Keratinocyte (primary cell): Measurements from ENCODE around the gene SLC29A2. TPM values are rescaled to one million over a fixed set of nuclear protein-coding genes. Genes with fewer than 3 reads are reported as not detected.

Experiments
- DNase-seq: peaks from one replicate; pipeline ENCODE4 v3.0.0-alpha.2; 2011; ENCODE audit warnings: low read depth, missing footprints, low spot score
- FAIRE-seq: peaks from 2 replicates; lab custom pipeline; 2011; peaks lifted over from hg19 to GRCh38; lab: Jason Lieb, UNC
- H2AFZ ChIP-seq: 2 replicates; pipeline ENCODE4 v1.6.0; 2012; ENCODE audit warnings: low read length, control low read depth, inconsistent platforms; ENCODE audit not compliant: control insufficient read depth
- H3K27ac ChIP-seq: 2 replicates; pipeline ENCODE4 v1.5.1; 2011; ENCODE audit warnings: low read length; ENCODE audit not compliant: control insufficient read depth, insufficient read depth
- H3K27me3 ChIP-seq: 3 replicates; pipeline ENCODE4 v1.6.0; 2011; ENCODE audit warnings: low read length; ENCODE audit not compliant: control insufficient read depth, insufficient read depth; ENCODE audit errors: extremely low read depth
- H3K36me3 ChIP-seq, 2 experiments: 2 replicates in 1 of 2; 3 replicates in 1 of 2; pipeline ENCODE4 v1.5.1; 2011; ENCODE audit warnings: low read length in 2 of 2, mild to moderate bottlenecking in 1 of 2; ENCODE audit not compliant: control insufficient read depth in 2 of 2, insufficient read depth in 2 of 2; ENCODE audit errors: extremely low read depth in 1 of 2
- H3K4me1 ChIP-seq: 3 replicates; pipeline ENCODE4 v1.5.1; 2011; ENCODE audit warnings: low read length; ENCODE audit not compliant: control insufficient read depth, insufficient read depth; ENCODE audit errors: extremely low read depth
- H3K4me2 ChIP-seq: 3 replicates; pipeline ENCODE4 v1.6.0; 2011; ENCODE audit warnings: low read depth, low read length; ENCODE audit not compliant: control insufficient read depth, insufficient read depth; ENCODE audit errors: extremely low read depth
- H3K4me3 ChIP-seq, 3 experiments: fragments of 200-600 bp in 1 of 3; sonication (generic) in 1 of 3; 2 replicates in 2 of 3; 3 replicates in 1 of 3; pipeline ENCODE4 v1.5.1; 2011 to 2016; ENCODE audit warnings: low read length in 3 of 3, mild to moderate bottlenecking in 3 of 3, control low read depth in 2 of 3, inconsistent platforms in 1 of 3, low read depth in 1 of 3, mixed read lengths in 1 of 3, mixed run types in 1 of 3, moderate library complexity in 1 of 3; ENCODE audit not compliant: control insufficient read depth in 2 of 3, insufficient read depth in 2 of 3; ENCODE audit errors: extremely low read depth in 1 of 3
- H3K79me2 ChIP-seq: 2 replicates; pipeline ENCODE4 v1.6.0; 2012; ENCODE audit warnings: low read length; ENCODE audit not compliant: control insufficient read depth, insufficient read depth
- H3K9ac ChIP-seq: 3 replicates; pipeline ENCODE4 v1.6.0; 2011; ENCODE audit warnings: low read length; ENCODE audit not compliant: control insufficient read depth, insufficient read depth; ENCODE audit errors: extremely low read depth
- H3K9me1 ChIP-seq: 3 replicates; pipeline ENCODE4 v1.6.0; 2011; ENCODE audit warnings: low read length; ENCODE audit not compliant: control insufficient read depth, insufficient read depth; ENCODE audit errors: extremely low read depth
- H3K9me3 ChIP-seq: 2 replicates; pipeline ENCODE4 v1.5.1; 2012; ENCODE audit warnings: low read depth, low read length; ENCODE audit not compliant: control insufficient read depth
- H4K20me1 ChIP-seq: 3 replicates; pipeline ENCODE4 v1.6.0; 2011; ENCODE audit warnings: low read length; ENCODE audit not compliant: control insufficient read depth, insufficient read depth; ENCODE audit errors: extremely low read depth
- EZH2 ChIP-seq: IDR thresholded peaks from one replicate; pipeline ENCODE4 v1.6.1; 2012; ENCODE audit warnings: inconsistent platforms, mild to moderate bottlenecking, low read length, moderate library complexity
- dilution Hi-C: fragments of 300-500 bp; cut with MboI; formaldehyde crosslinking; loops from one replicate; pipeline ENCODE4 v1.7.0; 2020; ENCODE audit warnings: low sequenced_read_pairs; ENCODE audit not compliant: extremely low pct_ligation_motif_present
- polyA plus RNA-seq, 5 experiments: library from polyadenylated mRNA; depleted of rRNA in 3 of 5; stranded (reverse) in 3 of 5; stranded (forward) in 1 of 5; unstranded in 1 of 5; fragments of >200 nt; gene quantifications; 1 replicate in 1 of 5; 2 replicates in 3 of 5; 3 replicates in 1 of 5; pipeline versions ENCODE4 v1.2.1 to v1.2.3, GENCODE V29; 2011 to 2012; ENCODE audit warnings: missing spikeins in 2 of 5, low read depth in 1 of 5, low replicate concordance in 1 of 5
- TF ChIP-seq, protein P1 (sequence below), 3 experiments: IDR thresholded peaks in 1 of 3; conservative IDR thresholded peaks in 1 of 3; optimal IDR thresholded peaks in 1 of 3; 2 replicates in 2 of 3; 3 replicates in 1 of 3; pipeline versions ENCODE3 to v1.5.1; 2011; ENCODE audit warnings: low read length in 3 of 3, mild to moderate bottlenecking in 3 of 3, moderate library complexity in 2 of 3, control low read depth in 1 of 3, inconsistent platforms in 1 of 3; ENCODE audit not compliant: insufficient read depth in 2 of 3; ENCODE audit errors: extremely low read depth in 1 of 3

Gene SLC29A2
- polyA plus RNA-seq, 1 donor (not counting 4 experiments of a cell fraction or from before 2014, with no cell fraction given), result 1.7 TPM

DNA sequence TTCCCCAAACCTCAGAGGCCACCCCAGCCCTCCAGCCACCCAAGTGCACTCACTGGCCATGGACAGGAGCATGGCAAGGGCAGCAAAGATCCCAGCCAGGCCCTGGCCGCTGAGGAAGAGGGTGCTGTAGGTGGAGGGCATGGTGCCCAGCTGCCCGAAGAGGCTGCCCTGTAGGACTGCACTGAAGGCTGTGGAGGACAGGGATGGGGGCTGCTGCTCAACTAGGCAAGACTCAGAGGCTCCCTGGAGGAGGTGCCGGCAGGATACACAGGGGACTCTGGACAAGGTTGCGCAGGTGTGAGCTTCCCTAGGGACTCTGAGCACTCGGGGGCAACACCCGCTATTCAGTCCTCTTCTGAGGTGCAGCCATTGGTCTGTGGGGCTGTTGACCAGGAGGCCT is 3.1 kb downstream of the SLC29A2 start:
- no peak for DNase-seq
- Histone ChIP-seq H3K9me3 (no peaks in the 10 kb centered on the region), H3K27me3 (no peaks in the 10 kb centered on the region), H3K36me3 (peaks cover 0 to 5% of the 10 kb centered on the region in 2 experiments), H3K4me1 (peaks cover 7% of the 10 kb centered on the region), H3K9me1 (no peaks in the 10 kb centered on the region), H3K4me2 (no peak overlapping the region), H3K4me3 (no peak overlapping the region), H4K20me1 (peaks cover under 1% of the 10 kb centered on the region), H3K27ac (no peak overlapping the region), H2AFZ (no peak overlapping the region), H3K9ac (no peak overlapping the region), H3K79me2 (no peaks in the 10 kb centered on the region)
- TF ChIP-seq EZH2, result no peak
- TF ChIP-seq, protein P1, sequence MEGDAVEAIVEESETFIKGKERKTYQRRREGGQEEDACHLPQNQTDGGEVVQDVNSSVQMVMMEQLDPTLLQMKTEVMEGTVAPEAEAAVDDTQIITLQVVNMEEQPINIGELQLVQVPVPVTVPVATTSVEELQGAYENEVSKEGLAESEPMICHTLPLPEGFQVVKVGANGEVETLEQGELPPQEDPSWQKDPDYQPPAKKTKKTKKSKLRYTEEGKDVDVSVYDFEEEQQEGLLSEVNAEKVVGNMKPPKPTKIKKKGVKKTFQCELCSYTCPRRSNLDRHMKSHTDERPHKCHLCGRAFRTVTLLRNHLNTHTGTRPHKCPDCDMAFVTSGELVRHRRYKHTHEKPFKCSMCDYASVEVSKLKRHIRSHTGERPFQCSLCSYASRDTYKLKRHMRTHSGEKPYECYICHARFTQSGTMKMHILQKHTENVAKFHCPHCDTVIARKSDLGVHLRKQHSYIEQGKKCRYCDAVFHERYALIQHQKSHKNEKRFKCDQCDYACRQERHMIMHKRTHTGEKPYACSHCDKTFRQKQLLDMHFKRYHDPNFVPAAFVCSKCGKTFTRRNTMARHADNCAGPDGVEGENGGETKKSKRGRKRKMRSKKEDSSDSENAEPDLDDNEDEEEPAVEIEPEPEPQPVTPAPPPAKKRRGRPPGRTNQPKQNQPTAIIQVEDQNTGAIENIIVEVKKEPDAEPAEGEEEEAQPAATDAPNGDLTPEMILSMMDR (optimal IDR thresholded peaks at IDR 0.05 in 1 of 3, IDR thresholded peaks at IDR 0.05 in 1 of 3, conservative IDR thresholded peaks at IDR 0.05 in 1 of 3; ENCODE audit: extremely low read depth in 1 of 3, insufficient read depth in 2 of 3, low read length in 3 of 3), result no peak
- dilution Hi-C loops, result no loop called here
- no peak for FAIRE-seq

DNA sequence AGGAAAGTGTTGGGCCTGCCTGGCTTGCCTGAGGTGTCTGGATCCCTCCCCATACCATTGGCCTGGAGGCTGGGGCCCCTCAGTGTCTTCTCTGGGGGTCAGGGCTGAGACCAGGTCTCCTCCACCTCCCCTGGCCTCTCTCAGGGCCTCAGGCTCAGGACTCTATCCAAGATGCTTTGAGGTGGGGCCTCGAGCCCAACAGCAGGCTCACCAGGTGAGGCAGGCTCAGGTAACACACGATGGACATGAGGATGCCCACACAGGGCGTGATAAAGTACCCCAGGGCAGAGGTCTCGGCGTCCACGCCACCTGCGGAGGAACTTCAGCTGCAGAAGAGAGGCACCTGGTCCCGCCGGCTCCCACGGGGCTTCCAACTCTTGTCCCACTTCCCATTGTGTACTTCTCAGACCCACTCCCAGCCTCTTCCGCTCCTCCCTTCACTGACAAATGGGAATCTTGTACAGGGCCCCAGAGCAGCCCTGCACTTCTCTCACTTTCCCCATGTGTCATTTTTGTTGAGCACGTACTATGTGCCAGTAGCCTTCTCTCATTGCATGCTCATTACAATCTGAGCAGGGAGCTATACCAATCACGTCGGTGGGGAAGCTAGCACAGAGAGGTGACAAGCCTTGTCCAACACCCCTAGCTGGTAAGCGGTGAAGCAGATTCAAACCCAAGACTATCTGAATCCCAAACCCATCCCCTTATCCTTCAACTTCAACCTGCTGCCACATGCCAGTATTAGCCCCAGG is 3.8 kb downstream of the SLC29A2 start:
- dilution Hi-C loops, result no loop called here
- Histone ChIP-seq H3K36me3 (peaks cover 0 to 5% of the 10 kb centered on the region in 2 experiments), H3K9ac (no peak overlapping the region), H3K79me2 (no peaks in the 10 kb centered on the region), H3K9me3 (no peaks in the 10 kb centered on the region), H3K4me2 (no peak overlapping the region), H3K9me1 (no peaks in the 10 kb centered on the region), H2AFZ (no peak overlapping the region), H4K20me1 (peaks cover 3% of the 10 kb centered on the region), H3K4me1 (peaks cover 7% of the 10 kb centered on the region), H3K4me3 (no peak overlapping the region), H3K27ac (no peak overlapping the region), H3K27me3 (no peaks in the 10 kb centered on the region)
- FAIRE-seq (no peak), DNase-seq (no peak)
- TF ChIP-seq, protein P1 (optimal IDR thresholded peaks at IDR 0.05 in 1 of 3, IDR thresholded peaks at IDR 0.05 in 1 of 3, conservative IDR thresholded peaks at IDR 0.05 in 1 of 3; ENCODE audit: extremely low read depth in 1 of 3, insufficient read depth in 2 of 3, low read length in 3 of 3), result no peak
- TF ChIP-seq EZH2, result no peak
